Measurements from ENCODE around the gene LPP.

LPP gene

GRCh38 chr3:188643736-188644135, 489.8 kb downstream of the LPP start:
- Histone ChIP-seq H3K9me3 (ENCODE audit: control insufficient read depth, insufficient read depth, low read length) (no peaks in the 10 kb centered on the region), H3K36me3 (ENCODE audit: control insufficient read depth, insufficient read depth, low read length) (no peaks in the 10 kb centered on the region), H3K4me1 (ENCODE audit: control insufficient read depth, insufficient read depth, low read length) (no peaks in the 10 kb centered on the region), H3K27me3 (ENCODE audit: control insufficient read depth, insufficient read depth, low read length) (no peaks in the 10 kb centered on the region), H3K9ac (ENCODE audit: low read depth, low read length) (no peak overlapping the region), H3K4me3 (ENCODE audit: low read depth, low read length) (no peak overlapping the region)

GRCh38 chr3:188646592-188646991, 492.6 kb downstream of the LPP start:
- no peak overlapping the region for H3K9ac ChIP-seq (ENCODE audit: low read depth, low read length)
- no peaks in the 10 kb centered on the region for H3K4me1 ChIP-seq (ENCODE audit: control insufficient read depth, insufficient read depth, low read length)
- H3K4me3 ChIP-seq (ENCODE audit: low read depth, low read length): no peak overlapping the region
- no peaks in the 10 kb centered on the region for H3K36me3 ChIP-seq (ENCODE audit: control insufficient read depth, insufficient read depth, low read length)
- no peaks in the 10 kb centered on the region for H3K9me3 ChIP-seq (ENCODE audit: control insufficient read depth, insufficient read depth, low read length)
- no peaks in the 10 kb centered on the region for H3K27me3 ChIP-seq (ENCODE audit: control insufficient read depth, insufficient read depth, low read length)

GRCh38 chr3:188647237-188647636, 493.3 kb downstream of the LPP start:
- Histone ChIP-seq H3K36me3 (ENCODE audit: control insufficient read depth, insufficient read depth, low read length) (no peaks in the 10 kb centered on the region), H3K9me3 (ENCODE audit: control insufficient read depth, insufficient read depth, low read length) (no peaks in the 10 kb centered on the region), H3K9ac (ENCODE audit: low read depth, low read length) (no peak overlapping the region), H3K4me3 (ENCODE audit: low read depth, low read length) (no peak overlapping the region), H3K4me1 (ENCODE audit: control insufficient read depth, insufficient read depth, low read length) (no peaks in the 10 kb centered on the region), H3K27me3 (ENCODE audit: control insufficient read depth, insufficient read depth, low read length) (no peaks in the 10 kb centered on the region)

- no peaks in the 10 kb centered on the region for H3K4me1 ChIP-seq (ENCODE audit: control insufficient read depth, insufficient read depth, low read length)
- H3K27me3 ChIP-seq (ENCODE audit: control insufficient read depth, insufficient read depth, low read length): no peaks in the 10 kb centered on the region
- no peak overlapping the region for H3K9ac ChIP-seq (ENCODE audit: low read depth, low read length)
- no peaks in the 10 kb centered on the region for H3K9me3 ChIP-seq (ENCODE audit: control insufficient read depth, insufficient read depth, low read length)
- H3K4me3 ChIP-seq (ENCODE audit: low read depth, low read length): no peak overlapping the region
- no peaks in the 10 kb centered on the region for H3K36me3 ChIP-seq (ENCODE audit: control insufficient read depth, insufficient read depth, low read length)
Measured at GRCh38 chr3:188649521-188649920, 495.6 kb downstream of the LPP start.

GRCh38 chr3:188656196-188656982, 502.4 kb downstream of the LPP start:
- no peaks in the 10 kb centered on the region for H3K4me1 ChIP-seq (ENCODE audit: control insufficient read depth, insufficient read depth, low read length)
- no peak overlapping the region for H3K4me3 ChIP-seq (ENCODE audit: low read depth, low read length)
- no peaks in the 10 kb centered on the region for H3K36me3 ChIP-seq (ENCODE audit: control insufficient read depth, insufficient read depth, low read length)
- H3K9me3 ChIP-seq (ENCODE audit: control insufficient read depth, insufficient read depth, low read length): no peaks in the 10 kb centered on the region
- H3K27me3 ChIP-seq (ENCODE audit: control insufficient read depth, insufficient read depth, low read length): no peaks in the 10 kb centered on the region
- H3K9ac ChIP-seq (ENCODE audit: low read depth, low read length): no peak overlapping the region

- H3K4me1 ChIP-seq (ENCODE audit: control insufficient read depth, insufficient read depth, low read length): no peaks in the 10 kb centered on the region
- H3K9me3 ChIP-seq (ENCODE audit: control insufficient read depth, insufficient read depth, low read length): no peaks in the 10 kb centered on the region
- no peaks in the 10 kb centered on the region for H3K36me3 ChIP-seq (ENCODE audit: control insufficient read depth, insufficient read depth, low read length)
- H3K27me3 ChIP-seq (ENCODE audit: control insufficient read depth, insufficient read depth, low read length): no peaks in the 10 kb centered on the region
- H3K9ac ChIP-seq (ENCODE audit: low read depth, low read length): no peak overlapping the region
- no peak overlapping the region for H3K4me3 ChIP-seq (ENCODE audit: low read depth, low read length)
Measured at GRCh38 chr3:188658606-188659005, 504.6 kb downstream of the LPP start.

- Histone ChIP-seq H3K4me3 (ENCODE audit: low read depth, low read length) (no peak overlapping the region), H3K36me3 (ENCODE audit: control insufficient read depth, insufficient read depth, low read length) (no peaks in the 10 kb centered on the region), H3K27me3 (ENCODE audit: control insufficient read depth, insufficient read depth, low read length) (no peaks in the 10 kb centered on the region), H3K9me3 (ENCODE audit: control insufficient read depth, insufficient read depth, low read length) (no peaks in the 10 kb centered on the region), H3K4me1 (ENCODE audit: control insufficient read depth, insufficient read depth, low read length) (no peaks in the 10 kb centered on the region), H3K9ac (ENCODE audit: low read depth, low read length) (no peak overlapping the region)
Measured at GRCh38 chr3:188659449-188660090, 505.6 kb downstream of the LPP start.

GRCh38 chr3:188660415-188660814, 506.5 kb downstream of the LPP start:
- Histone ChIP-seq H3K27me3 (ENCODE audit: control insufficient read depth, insufficient read depth, low read length) (no peaks in the 10 kb centered on the region), H3K9me3 (ENCODE audit: control insufficient read depth, insufficient read depth, low read length) (no peaks in the 10 kb centered on the region), H3K4me1 (ENCODE audit: control insufficient read depth, insufficient read depth, low read length) (no peaks in the 10 kb centered on the region), H3K4me3 (ENCODE audit: low read depth, low read length) (no peak overlapping the region), H3K9ac (ENCODE audit: low read depth, low read length) (no peak overlapping the region), H3K36me3 (ENCODE audit: control insufficient read depth, insufficient read depth, low read length) (no peaks in the 10 kb centered on the region)

- Histone ChIP-seq H3K4me1 (ENCODE audit: control insufficient read depth, insufficient read depth, low read length) (no peaks in the 10 kb centered on the region), H3K36me3 (ENCODE audit: control insufficient read depth, insufficient read depth, low read length) (no peaks in the 10 kb centered on the region), H3K9ac (ENCODE audit: low read depth, low read length) (no peak overlapping the region), H3K4me3 (ENCODE audit: low read depth, low read length) (no peak overlapping the region), H3K9me3 (ENCODE audit: control insufficient read depth, insufficient read depth, low read length) (no peaks in the 10 kb centered on the region), H3K27me3 (ENCODE audit: control insufficient read depth, insufficient read depth, low read length) (no peaks in the 10 kb centered on the region)
Measured at GRCh38 chr3:188661806-188662205, 507.8 kb downstream of the LPP start.

GRCh38 chr3:188662214-188662613, 508.3 kb downstream of the LPP start:
- Histone ChIP-seq H3K9ac (ENCODE audit: low read depth, low read length) (no peak overlapping the region), H3K4me3 (ENCODE audit: low read depth, low read length) (no peak overlapping the region)

GRCh38 chr3:188662795-188663194, 508.8 kb downstream of the LPP start:
- Histone ChIP-seq H3K4me3 (ENCODE audit: low read depth, low read length) (no peak overlapping the region), H3K9me3 (ENCODE audit: control insufficient read depth, insufficient read depth, low read length) (no peaks in the 10 kb centered on the region), H3K4me1 (ENCODE audit: control insufficient read depth, insufficient read depth, low read length) (no peaks in the 10 kb centered on the region), H3K9ac (ENCODE audit: low read depth, low read length) (no peak overlapping the region), H3K36me3 (ENCODE audit: control insufficient read depth, insufficient read depth, low read length) (no peaks in the 10 kb centered on the region), H3K27me3 (ENCODE audit: control insufficient read depth, insufficient read depth, low read length) (no peaks in the 10 kb centered on the region)

More at GRCh38 chr3:188662214-188662613, 508.3 kb downstream of the LPP start:
- Histone ChIP-seq H3K36me3 (ENCODE audit: control insufficient read depth, insufficient read depth, low read length) (no peaks in the 10 kb centered on the region), H3K27me3 (ENCODE audit: control insufficient read depth, insufficient read depth, low read length) (no peaks in the 10 kb centered on the region), H3K9me3 (ENCODE audit: control insufficient read depth, insufficient read depth, low read length) (no peaks in the 10 kb centered on the region), H3K4me1 (ENCODE audit: control insufficient read depth, insufficient read depth, low read length) (no peaks in the 10 kb centered on the region)

- Histone ChIP-seq H3K4me3 (ENCODE audit: low read depth, low read length) (no peak overlapping the region), H3K4me1 (ENCODE audit: control insufficient read depth, insufficient read depth, low read length) (no peaks in the 10 kb centered on the region), H3K27me3 (ENCODE audit: control insufficient read depth, insufficient read depth, low read length) (no peaks in the 10 kb centered on the region), H3K36me3 (ENCODE audit: control insufficient read depth, insufficient read depth, low read length) (no peaks in the 10 kb centered on the region), H3K9ac (ENCODE audit: low read depth, low read length) (no peak overlapping the region), H3K9me3 (ENCODE audit: control insufficient read depth, insufficient read depth, low read length) (no peaks in the 10 kb centered on the region)
Measured at GRCh38 chr3:188663839-188664238, 509.9 kb downstream of the LPP start.
